ENCODE results near the gene SMIM15.

GRCh38 chr5:61139931-61140330 lies 22.3 kb downstream of the SMIM15 start:
- no peak for TF ChIP-seq CTCF (IDR thresholded peaks at IDR 0.05; ENCODE audit: low read length)
- TF ChIP-seq EZH2 (IDR thresholded peaks at IDR 0.05; ENCODE audit: borderline replicate concordance, low read length), result no peak

Data from OCI-LY1 (cell line).